Upper lobe of right lung (tissue), 1 donor: Measurements from ENCODE around the gene WFDC1. TPM values are rescaled to one million over a fixed set of nuclear protein-coding genes. Genes with fewer than 3 reads are reported as not detected.

ENCODE experiments used
- ATAC-seq: fragments of 200-7000 bp; cut with Tn5 transposase; one replicate; pipeline ENCODE4 v1.9.1; 2020; ENCODE audit warnings: mild to moderate bottlenecking, moderate library complexity
- DNase-seq: peaks from one replicate; pipeline ENCODE4 v3.0.0-alpha.2; 2020
- H3K27ac ChIP-seq: fragments of 200-600 bp; one replicate; pipeline ENCODE4 v1.8.0; 2022
- H3K27me3 ChIP-seq: fragments of 200-600 bp; one replicate; pipeline ENCODE4 v1.8.0; 2022; ENCODE audit warnings: mild to moderate bottlenecking
- H3K36me3 ChIP-seq: fragments of 200-600 bp; one replicate; pipeline ENCODE4 v1.8.0; 2022
- H3K4me1 ChIP-seq: fragments of 200-600 bp; one replicate; pipeline ENCODE4 v1.8.0; 2022
- H3K4me3 ChIP-seq: fragments of 200-600 bp; one replicate; pipeline ENCODE4 v1.8.0; 2022; ENCODE audit warnings: mild to moderate bottlenecking
- H3K9me3 ChIP-seq: fragments of 200-600 bp; one replicate; pipeline ENCODE4 v1.8.0; 2022
- CTCF ChIP-seq: fragments of 200-600 bp; IDR thresholded peaks from one replicate; pipeline ENCODE4 v1.8.0; 2022; ENCODE audit warnings: antibody characterized with exemption
- intact Hi-C: fragments of 100-400 bp; cut with DNase I; formaldehyde crosslinking; loops from one replicate; pipeline ENCODE4 v1.11.0; 2022
- total RNA-seq: library from RNA; stranded (reverse); fragmentation: NEBNext Ultra II Directional; extraction: Animal tissue kit (Norgen Biotek cat#: 25700); gene quantifications from one replicate; pipeline ENCODE4 v1.2.1, GENCODE V29; 2021
- donor health status: DM: no; HTN: yes; CAD: no; lungs with severe emphysema.

The WFDC1 gene
- total RNA-seq, 1 donor from 2014 or later, result 26.0 TPM

GRCh38 chr16:84292011-84292410, 2.7 kb upstream of the WFDC1 start:
- Histone ChIP-seq H3K9me3 (no peaks in the 10 kb centered on the region), H3K4me3 (no peak overlapping the region), H3K27ac (no peak overlapping the region), H3K27me3 (no peaks in the 10 kb centered on the region), H3K4me1 (peaks cover 25% of the 10 kb centered on the region), H3K36me3 (no peaks in the 10 kb centered on the region)
- ATAC-seq (no peak), DNase-seq (no peak)
- intact Hi-C loops, result no loop called here
- TF ChIP-seq CTCF, result no peak

- intact Hi-C loops, result no loop called here
- H3K27ac ChIP-seq, result no peak overlapping the region
- H3K9me3 ChIP-seq, result no peaks in the 10 kb centered on the region
- DNase-seq (no peak), ATAC-seq (no peak)
- H3K4me3 ChIP-seq, result no peak overlapping the region
- H3K36me3 ChIP-seq, result no peaks in the 10 kb centered on the region
- H3K4me1 ChIP-seq, result peaks cover 22% of the 10 kb centered on the region
- no peaks in the 10 kb centered on the region for H3K27me3 ChIP-seq
- no peak for TF ChIP-seq CTCF
Observed at GRCh38 chr16:84293406-84293805, 1.3 kb upstream of the WFDC1 start.

GRCh38 chr16:84294117-84294516, 561 bp upstream of the WFDC1 start:
- ATAC-seq (no peak), DNase-seq (no peak)
- intact Hi-C loops, result no loop called here
- no peaks in the 10 kb centered on the region for H3K27me3 ChIP-seq
- peak overlapping the region; percentile 50 for H3K4me3 ChIP-seq
- H3K9me3 ChIP-seq, result no peaks in the 10 kb centered on the region
- no peak for TF ChIP-seq CTCF
- H3K36me3 ChIP-seq, result no peaks in the 10 kb centered on the region
- peaks cover 22% of the 10 kb centered on the region for H3K4me1 ChIP-seq
- H3K27ac ChIP-seq, result peak overlapping the region; percentile 71

- no peaks in the 10 kb centered on the region for H3K9me3 ChIP-seq
- H3K4me3 ChIP-seq, result peak overlapping the region; percentile 50
Observed at GRCh38 chr16:84295203-84295860, 654 bp downstream of the WFDC1 start.

GRCh38 chr16:84298376-84298899, 3.8 kb downstream of the WFDC1 start:
- intact Hi-C loops, result no loop called here
- H3K9me3 ChIP-seq, result no peaks in the 10 kb centered on the region
- TF ChIP-seq CTCF, result no peak
- H3K27me3 ChIP-seq, result no peaks in the 10 kb centered on the region
- DNase-seq (no peak), ATAC-seq (no peak)
- no peak overlapping the region for H3K4me3 ChIP-seq
- H3K36me3 ChIP-seq, result no peaks in the 10 kb centered on the region
- H3K4me1 ChIP-seq, result peaks cover 28% of the 10 kb centered on the region
- no peak overlapping the region for H3K27ac ChIP-seq

More at GRCh38 chr16:84295203-84295860, 654 bp downstream of the WFDC1 start:
- Histone ChIP-seq H3K4me1 (peaks cover 28% of the 10 kb centered on the region), H3K36me3 (no peaks in the 10 kb centered on the region), H3K27me3 (no peaks in the 10 kb centered on the region), H3K27ac (peak overlapping the region; percentile 71)
- ATAC-seq, result no peak
- no peak for DNase-seq
- TF ChIP-seq CTCF, result no peak
- intact Hi-C loops, result no loop called here
